Measurements from ENCODE around the gene CC2D2B.
"Not testable (repeated sequence)": the region's sequence is repeated elsewhere in the genome, so short reads cannot be mapped to it uniquely, and the experiment has no call there.

CC2D2B gene, protein sequence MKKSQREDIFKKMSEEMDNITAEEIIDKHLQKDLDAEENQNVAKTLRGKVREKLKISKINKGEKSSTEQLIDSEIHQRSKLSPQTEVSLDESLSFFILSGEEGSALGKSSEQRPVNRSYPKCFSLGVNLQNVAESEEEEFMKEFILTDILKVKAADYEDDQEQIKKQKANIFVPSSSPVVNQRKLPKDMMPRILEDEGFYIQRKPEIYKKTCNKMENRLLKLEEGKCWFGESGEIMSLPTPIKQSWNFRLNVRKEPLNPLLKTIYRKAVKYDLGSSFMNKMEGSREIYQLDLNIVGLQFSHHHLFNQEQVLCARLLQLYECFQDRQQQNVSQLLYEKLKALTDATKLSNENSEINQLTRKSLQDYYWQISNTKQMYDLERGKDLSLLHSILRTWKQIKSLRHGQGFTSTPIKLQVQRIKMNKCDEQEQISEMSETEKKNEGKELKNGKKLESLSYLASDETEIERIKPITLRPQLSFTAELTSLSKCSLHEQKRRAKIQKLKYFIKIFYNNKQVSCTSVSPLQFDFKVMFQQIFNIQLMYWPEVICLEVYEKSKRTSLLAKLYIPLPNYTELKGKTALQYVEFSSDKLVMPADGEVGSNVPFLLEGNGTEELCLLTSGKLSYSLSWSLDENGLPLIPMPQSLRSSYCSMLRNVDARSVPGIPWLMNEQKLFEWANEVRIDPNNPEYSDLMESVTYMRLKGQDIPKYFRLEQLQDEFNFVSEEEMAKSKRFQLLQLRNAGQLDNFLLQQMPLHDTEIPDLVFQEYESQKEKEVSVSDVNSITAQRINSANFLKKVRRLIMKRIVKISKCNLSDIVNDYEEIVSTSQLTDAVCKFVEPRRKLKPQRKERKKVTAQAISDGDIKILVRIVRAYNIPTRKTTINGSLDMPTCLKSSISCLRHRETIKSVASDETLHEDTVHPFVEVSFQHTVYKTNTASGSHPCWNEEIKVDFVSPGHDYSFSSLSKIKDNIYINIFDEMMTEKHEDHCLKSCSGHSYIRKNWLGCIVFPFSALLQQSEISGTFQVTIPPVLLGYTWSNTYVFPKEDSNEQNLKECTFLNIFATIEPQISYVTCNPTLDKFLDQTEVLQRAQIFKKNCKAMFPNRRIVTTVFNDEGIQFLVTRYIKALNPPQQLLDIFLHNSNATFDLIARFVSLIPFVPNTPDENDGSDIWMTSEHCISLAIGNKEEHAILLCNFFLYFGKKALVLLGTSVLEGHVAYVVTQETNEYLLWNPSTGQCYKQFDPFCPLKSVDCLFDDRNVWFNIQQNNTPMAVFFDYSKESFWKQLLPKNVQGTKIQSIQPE (N-terminal part only)

DNA sequence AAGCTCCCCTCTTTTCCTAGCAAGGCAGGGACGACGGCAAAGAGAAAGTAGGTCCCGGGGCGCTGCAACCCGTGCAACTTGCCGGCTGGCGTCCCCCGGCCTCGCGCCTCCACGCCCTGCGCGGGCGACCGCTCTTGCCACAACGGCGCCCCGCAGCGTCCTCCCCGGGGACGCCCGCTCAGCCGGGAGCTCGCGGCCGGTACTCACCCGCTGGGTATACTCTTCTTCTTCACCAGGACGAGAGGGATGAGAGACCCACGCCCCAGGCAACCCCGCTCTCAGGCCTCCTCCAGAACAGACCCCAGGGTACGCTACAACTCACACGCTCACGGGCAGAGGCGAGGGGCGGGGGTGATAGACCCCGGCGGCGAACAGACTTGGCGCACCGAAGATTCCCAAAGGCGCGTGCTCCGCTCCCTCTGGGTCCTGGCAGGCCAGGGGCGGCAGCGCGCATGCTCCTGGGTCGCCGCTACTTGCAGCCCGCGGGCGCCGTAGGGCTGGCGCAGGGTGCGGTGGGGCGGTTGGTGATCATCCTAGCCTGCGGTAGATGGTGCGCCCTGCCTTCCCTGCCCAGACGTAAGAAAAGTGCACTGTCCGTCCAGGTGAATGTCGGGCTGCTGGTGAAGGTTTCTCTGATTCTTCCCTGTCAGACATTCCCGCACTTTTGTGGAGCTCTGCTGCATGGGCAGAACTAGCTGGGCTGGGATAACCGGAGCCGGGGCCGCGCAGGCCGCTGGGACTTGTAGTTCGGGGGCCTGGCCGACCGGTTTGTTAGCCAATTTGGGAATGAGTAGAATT is at the start of gene CC2D2B:
TSS of gene CC2D2B (plus strand) at position 520 of the 798 bp plus-strand sequence. CDS start 3,349 bp downstream, outside the sequence.
- DNase-seq = peak; percentile 20

DNA sequence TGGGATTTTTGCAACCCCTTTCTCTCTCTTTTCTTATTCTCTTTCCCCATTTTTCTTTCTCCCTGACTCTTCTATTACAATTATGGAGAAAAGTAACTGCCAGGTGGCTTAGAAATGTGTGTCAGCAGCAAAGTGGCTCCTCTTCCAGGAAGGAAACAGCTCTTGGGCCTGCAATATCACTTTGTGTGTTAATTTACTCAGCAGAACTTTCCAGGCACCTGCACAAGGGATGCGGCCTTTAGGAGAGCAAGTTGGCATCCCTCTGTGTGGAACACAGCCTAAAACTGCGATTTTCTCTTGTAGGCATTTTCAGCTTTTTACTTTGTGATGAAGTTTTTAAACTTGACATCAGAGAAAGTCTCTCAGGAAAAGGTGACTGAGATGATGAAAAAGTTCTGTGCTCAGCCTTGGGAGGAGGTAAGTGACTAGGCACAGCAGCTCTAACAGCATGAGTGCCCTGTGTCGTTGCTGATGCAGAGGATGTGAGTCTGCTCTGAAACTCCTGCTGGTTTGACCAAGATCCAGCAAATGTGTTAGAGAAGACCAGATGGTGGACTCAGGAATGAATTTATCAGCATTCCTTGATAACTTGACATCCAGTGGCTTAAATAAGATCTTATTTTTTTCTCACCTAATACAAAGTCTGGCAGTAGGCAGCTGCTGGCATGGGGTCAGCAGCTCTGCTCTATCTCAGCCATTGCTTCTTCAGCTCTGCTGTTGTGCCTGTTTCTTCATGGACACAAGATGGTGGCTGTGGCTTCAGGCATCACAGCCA is 47.4 kb upstream of the CC2D2B start:
- no peak for DNase-seq

DNA sequence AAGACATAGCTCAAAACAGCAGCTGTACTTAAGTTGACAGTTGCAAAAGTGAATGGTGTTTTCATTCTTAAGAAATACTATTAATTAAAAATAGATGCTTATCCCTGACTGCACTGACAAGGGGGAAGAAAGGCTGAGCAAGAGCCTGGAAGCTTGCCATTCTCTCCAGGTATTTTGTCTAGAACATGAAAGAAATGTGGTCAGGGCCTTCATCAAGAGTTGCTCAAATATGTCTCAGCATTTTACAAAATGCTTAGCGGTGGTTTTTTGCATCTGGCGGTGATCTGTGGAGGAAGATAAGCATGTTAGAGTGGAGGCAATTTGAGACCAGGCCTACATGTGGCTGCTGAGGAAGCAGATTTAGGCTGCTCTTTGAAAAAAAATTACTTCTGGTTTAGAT is 46.4 kb upstream of the CC2D2B start:
- no peak for DNase-seq

DNA sequence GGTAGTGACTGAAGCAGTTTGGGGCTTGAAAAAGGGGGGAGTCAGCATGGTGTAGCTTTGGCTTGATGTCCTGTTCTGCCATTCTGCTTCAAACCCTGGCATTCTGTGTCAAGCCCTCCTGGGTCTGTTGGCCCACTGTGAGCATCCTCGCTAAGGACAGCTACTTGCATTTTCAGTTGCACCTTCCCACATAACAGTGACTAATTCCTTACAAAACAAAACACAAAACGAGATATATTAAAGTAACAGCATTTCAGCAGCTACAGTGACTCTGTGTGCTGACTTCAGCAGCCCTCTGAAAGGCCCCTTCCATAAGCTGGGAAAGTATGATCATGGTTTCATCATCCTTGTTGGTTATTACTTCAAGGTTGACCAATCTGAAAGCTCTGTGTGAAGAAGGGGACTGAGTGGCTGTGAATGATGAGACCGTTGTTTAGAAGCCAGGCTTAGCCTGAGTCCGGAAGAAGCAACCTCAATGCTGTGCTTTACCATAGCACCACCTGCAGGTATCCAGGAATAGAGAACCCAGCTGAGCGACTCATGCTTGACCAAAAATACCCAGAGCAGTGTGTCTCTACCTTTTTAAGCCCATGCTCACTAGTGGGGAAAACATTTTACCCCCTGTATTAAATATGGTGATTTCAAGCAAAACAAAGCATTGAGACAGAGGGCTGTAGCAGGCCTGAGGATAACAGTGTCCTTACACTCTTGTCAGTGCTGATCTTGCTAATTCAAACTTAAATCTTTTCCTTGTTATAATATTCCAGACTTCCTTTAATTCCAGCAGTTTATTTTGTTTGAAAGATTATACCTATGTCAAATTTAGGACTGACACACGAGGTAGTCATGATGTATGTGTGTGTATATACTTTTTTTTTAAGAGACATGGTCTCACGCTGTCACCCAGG is 42.6 kb upstream of the CC2D2B start:
- DNase-seq = no peak

DNA sequence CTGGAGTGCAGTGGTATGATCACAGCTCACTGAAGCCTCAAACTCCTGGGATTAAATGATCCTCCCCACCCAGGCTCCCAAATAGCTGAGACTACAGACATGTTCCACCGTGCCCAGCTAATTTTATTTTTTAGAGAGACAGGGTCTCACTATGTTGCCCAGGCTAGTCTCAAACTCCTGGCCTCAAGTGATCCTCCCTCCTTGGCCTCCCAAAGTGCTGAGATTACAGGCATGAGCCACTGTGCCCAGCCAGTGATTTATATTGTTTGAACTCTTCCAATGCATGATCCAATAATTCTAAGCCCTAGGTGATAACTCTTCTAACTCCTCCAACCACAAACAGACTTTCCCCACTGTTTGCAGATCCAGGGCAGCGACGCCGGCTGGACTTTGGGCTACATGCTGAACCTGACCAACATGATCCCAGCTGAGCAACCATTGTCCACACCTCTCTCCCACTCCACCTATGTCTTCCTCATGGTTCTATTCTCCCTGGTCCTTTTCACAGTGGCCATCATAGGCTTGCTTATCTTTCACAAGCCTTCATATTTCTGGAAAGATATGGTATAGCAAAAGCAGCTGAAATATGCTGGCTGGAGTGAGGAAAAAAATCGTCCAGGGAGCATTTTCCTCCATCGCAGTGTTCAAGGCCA is 41.8 kb upstream of the CC2D2B start:
- DNase-seq = no peak

DNA sequence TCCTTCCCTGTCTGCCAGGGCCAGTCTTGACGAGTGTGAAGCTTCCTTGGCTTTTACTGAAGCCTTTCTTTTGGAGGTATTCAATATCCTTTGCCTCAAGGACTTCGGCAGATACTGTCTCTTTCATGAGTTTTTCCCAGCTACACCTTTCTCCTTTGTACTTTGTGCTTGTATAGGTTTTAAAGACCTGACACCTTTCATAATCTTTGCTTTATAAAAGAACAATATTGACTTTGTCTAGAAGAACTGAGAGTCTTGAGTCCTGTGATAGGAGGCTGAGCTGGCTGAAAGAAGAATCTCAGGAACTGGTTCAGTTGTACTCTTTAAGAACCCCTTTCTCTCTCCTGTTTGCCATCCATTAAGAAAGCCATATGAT is 41.3 kb upstream of the CC2D2B start:
- DNase-seq = no peak

DNA sequence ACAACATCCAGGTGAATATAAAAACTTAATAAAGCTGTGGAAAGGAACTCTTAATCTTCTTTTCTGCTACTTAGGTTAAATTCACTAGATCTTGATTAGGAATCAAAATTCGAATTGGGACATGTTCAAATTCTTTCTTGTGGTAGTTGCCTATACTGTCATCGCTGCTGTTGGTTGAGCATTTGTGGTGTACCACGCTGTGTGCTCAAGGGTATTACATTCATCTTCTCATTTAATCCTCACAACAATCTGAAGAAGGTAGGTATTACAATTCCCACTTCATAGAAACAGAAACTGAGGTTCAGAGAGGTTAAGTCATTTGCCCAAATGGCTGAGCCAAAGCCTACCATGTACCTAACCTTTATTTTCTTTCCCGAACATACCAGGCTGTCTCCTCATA is 39.9 kb upstream of the CC2D2B start:
- no peak for DNase-seq

DNA sequence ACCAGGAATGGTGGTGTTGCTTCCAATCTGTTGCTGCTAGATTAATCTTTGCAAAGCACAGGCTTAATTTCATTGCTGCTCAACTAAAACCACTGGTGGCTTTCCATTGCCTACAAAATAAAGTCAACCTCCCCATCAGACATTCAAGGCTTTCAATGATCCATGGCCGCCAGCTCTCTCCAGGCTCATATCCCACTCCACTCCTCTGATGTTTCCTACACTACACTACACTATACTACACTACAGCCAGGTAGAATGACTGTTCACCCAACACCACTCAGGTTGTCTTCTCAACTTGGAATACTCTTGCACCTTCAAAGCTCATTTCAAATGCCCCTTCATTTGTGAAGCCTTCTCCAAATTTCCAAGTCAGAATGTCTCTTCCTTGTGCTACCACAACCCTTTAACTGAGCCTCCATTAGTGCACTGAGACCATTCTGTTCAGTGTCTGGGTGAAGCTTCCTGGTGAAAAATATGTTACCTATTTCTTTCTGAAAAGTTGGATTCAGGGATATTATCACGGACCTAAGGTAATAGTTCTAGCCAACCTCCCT is 35.5 kb upstream of the CC2D2B start:
- DNase-seq = no peak

DNA sequence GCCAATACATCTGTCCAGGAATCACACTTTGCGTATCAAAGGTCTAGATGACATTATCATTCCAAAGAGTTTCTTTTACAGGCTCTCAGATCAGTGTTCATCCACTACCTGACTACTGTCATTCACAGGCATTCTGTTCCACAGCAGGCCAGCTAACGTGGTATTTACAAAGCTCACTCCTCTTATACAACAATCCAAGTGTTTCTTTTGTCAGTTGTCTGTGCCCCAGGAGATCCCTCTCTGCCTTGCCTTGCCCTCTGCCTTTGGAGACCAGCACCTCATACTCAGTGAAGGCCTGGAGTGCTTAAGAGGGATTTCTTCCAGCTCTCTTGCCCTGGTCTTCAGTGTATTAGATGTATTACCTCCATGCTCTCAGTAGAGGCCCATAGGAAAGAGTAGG is 34.6 kb upstream of the CC2D2B start:
- no peak for DNase-seq

DNA sequence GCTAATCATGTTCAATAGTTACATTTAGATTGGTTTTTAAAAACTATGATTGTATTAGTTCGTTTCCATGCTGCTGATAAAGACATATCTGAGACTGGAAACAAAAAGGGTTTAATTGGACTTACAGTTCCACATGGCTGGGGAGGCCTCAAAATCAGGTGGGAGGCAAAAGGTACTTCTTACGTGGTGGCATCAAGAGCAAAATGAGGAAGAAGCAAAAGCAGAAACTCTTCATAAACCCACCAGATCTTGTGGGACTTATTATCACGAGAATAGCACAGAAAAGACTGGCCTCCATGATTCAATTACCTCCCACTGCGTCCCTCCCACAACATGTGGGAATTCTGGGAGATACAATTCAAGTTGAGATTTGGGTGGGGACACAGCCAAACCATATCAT is 34.1 kb upstream of the CC2D2B start:
- DNase-seq = no peak

DNA sequence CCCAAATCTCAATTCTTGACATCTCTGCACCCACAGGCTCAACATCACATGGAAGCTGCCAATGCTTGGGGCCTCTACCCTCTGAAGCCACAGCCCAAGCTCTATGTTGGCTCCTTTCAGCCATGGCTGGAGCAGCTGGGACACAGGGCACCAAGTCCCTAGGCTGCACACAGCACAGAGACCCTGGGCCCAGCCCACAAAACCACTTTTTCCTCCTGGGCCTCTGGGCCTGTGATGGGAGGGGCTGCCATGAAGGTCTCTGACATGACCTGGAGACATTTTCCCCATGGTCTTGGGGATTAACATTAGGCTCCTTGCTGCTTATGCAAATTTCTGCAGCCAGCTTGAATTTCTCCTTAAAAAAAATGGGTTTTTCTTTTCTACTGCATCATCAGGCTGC is 33.0 kb upstream of the CC2D2B start:
- not testable (repeated sequence) for DNase-seq

DNA sequence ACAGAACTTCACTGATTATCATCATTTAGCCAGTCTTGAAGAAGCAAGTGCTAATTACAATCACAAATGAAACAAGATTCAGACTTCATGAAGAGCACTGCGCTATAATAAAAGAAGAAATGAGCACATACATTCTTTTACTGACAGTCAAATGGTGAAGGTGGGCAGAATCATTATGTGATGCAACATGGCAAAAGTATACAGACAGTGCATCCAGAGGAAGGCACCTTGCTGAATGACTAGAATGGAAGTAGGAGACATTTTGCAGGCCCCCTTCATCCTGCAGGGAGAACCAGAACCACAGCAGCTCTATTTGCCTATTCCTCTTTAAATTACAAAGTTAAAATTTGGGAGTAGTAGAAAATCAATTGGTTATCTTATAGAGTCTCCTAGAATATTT is 31.0 kb upstream of the CC2D2B start:
- DNase-seq = no peak

DNA sequence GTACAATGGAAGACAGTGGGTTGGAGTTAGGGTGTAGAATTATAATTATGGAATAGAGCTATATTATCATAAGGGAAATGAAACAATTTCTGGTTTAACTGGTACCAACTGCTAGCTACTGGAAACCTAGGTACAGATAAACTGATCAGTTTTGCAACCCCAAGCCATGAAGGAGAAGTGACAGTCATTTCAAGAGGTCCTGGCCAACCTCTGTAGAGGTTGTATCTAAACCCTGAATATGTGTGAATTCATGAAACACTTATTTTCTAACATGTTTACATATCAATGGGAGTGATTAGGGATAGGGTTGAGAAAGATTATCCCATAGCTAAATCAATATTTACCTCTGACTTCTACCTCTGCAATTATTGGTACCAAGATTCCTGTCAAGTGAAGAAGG is 29.9 kb upstream of the CC2D2B start:
- no peak for DNase-seq

DNA sequence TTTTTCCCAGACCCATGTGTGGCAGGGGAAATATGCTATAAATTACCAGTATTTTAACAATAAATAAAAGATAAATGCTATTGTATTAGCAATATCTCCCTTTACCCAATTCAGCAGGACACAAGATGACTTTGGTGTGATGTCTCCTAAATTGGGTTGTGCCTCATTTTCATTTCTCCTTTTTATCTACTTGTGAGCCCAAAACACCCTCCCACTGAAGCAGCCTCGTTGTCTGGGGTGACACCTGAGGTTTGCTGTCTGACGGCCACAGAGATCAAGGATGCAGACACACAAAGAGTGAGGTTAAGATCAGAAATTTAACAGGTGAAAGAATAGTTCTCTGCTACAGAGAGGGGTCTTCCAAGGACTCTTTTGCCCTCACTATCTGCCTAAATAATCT is 27.1 kb upstream of the CC2D2B start:
- no peak for DNase-seq

DNA sequence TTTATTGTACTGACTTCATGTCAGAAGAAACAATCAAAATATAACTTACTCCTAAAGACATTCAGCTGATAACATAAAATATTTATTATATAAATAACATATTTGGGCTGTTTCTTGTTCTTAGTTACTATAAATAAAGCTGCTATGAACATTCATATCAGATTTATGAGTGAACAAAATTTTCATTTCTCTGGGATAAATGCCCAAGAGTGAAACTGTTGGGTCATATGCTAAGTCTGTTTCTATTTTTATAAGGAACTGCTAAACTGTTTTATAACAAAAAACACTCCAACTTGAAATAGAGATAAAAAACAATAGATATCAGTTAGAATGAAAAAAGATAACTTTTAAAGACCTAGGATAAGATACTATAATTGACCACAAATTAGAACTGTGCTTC is 26.5 kb upstream of the CC2D2B start:
- no peak for DNase-seq

DNA sequence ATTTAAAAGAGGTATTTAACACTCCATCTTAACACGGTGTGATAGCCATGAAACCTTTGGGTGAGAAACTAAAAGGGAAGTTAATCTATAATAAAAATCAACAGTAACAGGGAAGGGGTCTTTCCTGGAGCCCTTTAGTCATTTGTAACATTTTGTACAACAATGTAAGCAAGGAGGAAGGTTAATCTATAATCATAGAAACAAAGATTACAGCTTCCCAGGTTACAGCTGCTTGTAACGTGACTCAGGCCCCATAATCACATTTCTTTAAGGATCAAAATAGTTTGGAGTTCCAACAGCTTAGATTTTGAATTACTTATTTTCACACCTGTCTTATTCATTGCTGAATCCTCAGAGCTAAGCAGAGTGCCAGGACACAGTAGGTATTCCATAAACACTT is 17.9 kb upstream of the CC2D2B start:
- no peak for DNase-seq

DNA sequence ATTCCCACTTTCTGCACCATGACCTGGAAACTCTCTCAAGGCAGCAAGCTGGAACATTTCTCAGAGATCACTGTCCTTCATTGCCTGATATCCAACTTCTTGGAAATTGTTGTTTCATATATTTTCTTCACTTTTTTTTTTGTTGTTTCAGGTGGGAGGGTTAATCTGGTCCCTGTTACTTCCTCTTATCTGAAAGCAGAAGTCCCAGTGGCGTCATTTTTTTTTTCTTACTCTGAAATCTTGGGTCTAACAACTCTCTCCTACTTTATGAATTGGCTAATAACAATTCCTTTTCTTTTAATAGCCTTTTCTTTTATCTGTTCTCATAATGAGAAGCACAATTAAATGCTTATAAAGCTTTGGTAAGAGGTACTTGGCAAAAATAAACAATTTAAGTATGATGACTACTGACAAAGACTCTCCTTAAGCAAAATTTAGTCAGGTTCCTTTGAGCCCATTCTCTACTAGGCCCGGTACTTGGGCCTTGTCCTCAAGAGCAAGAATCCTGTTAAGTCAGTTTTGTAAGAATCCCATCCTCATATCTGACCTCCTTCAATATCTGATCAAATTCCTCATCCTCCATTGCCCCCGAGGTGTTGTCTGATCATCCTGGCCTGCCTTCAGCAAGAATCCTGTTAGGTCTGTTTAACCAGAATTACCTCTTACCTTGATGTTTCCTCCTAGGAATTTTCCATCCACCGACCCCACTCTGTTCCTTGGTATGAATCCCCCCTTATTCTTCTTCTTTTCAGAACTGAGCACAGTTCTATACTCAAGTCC is 11.5 kb upstream of the CC2D2B start:
- no peak for DNase-seq

DNA sequence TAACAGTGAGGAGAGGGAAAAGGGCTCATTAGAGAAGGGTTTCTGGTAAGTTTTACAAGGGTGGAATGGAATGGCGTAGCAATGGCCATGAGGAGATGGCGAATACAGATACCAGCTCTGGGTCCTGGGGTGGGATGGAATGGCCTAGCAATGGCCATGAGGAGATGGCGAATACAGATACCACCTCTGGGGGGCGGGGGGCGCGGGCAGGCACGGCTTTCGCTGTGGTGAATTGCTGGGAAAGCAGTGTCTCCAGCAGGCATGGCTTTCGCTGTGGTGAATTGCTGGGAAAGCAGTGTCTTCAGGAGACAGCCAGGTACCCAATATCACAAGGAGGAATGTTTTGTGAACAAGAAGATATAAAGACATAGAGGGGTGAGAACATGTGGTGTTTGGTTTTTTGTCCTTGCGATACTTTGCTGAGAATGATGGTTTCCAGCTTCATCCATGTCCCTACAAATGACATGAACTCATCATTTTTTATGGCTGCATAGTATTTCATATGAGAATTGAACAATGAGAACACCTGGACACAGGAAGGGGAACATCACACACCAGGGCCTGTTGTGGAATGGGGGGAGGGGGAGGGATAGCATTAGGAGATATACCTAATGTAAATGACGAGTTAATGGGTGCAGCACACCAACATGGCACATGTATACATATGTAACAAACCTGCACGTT is 1.7 kb upstream of the CC2D2B start:
- not testable (repeated sequence) for DNase-seq
